MM.1S (cell line): ENCODE measurements around the gene PHAX.

ENCODE experiments used
- DNase-seq: peaks from one replicate; pipeline ENCODE4 v3.0.0-alpha.2; 2015
- H2AFZ ChIP-seq: fragments of 300-600 bp; sonication (generic); 2 replicates; pipeline ENCODE4 v1.6.0; 2016; ENCODE audit warnings: antibody characterized with exemption, low read length
- H3F3A ChIP-seq: fragments of 300-600 bp; sonication (generic); 2 replicates; pipeline ENCODE4 v1.6.1; 2016; ENCODE audit warnings: mild to moderate bottlenecking, antibody characterized with exemption, low read length, moderate library complexity, mixed read lengths; ENCODE audit not compliant: insufficient read depth
- H3K27ac ChIP-seq: fragments of 300-600 bp; sonication (generic); 2 replicates; pipeline ENCODE4 v1.5.1; 2016; ENCODE audit warnings: mild to moderate bottlenecking, low read length
- H3K27me3 ChIP-seq: fragments of 300-600 bp; sonication (generic); replicated peaks from 2 replicates; pipeline ENCODE4 v1.6.0; 2016; ENCODE audit warnings: low read length; ENCODE audit not compliant: insufficient read depth
- H3K36me3 ChIP-seq: fragments of 300-600 bp; sonication (generic); replicated peaks from 2 replicates; pipeline ENCODE4 v1.6.1; 2016; ENCODE audit warnings: mild to moderate bottlenecking, low read length, mixed read lengths; ENCODE audit not compliant: insufficient read depth
- H3K4me1 ChIP-seq: fragments of 300-600 bp; sonication (generic); 2 replicates; pipeline ENCODE4 v1.6.1; 2016; ENCODE audit warnings: low read length, mixed read lengths
- H3K4me2 ChIP-seq: fragments of 300-600 bp; sonication (generic); 2 replicates; pipeline ENCODE4 v1.6.0; 2016; ENCODE audit warnings: low read depth, low read length
- H3K4me3 ChIP-seq: fragments of 300-600 bp; sonication (generic); 2 replicates; pipeline ENCODE4 v1.5.1; 2016; ENCODE audit warnings: low read length, mixed read lengths
- H3K79me2 ChIP-seq: fragments of 300-600 bp; sonication (generic); 2 replicates; pipeline ENCODE4 v1.6.1; 2016; ENCODE audit warnings: mixed run types, low read length, mixed read lengths
- H3K9ac ChIP-seq: fragments of 300-600 bp; sonication (generic); 2 replicates; pipeline ENCODE4 v1.6.1; 2016; ENCODE audit warnings: low read length, mixed read lengths
- H3K9me2 ChIP-seq: fragments of 300-600 bp; sonication (generic); replicated peaks from 2 replicates; pipeline ENCODE4 v1.6.1; 2016; ENCODE audit warnings: mild to moderate bottlenecking, low read length, mixed read lengths; ENCODE audit not compliant: insufficient read depth
- H3K9me3 ChIP-seq: fragments of 300-600 bp; sonication (generic); replicated peaks from 2 replicates; pipeline ENCODE4 v1.6.1; 2016; ENCODE audit warnings: mild to moderate bottlenecking, low read length, mixed read lengths; ENCODE audit not compliant: insufficient read depth
- H4K20me1 ChIP-seq: fragments of 300-600 bp; sonication (generic); 2 replicates; pipeline ENCODE4 v1.6.1; 2016; ENCODE audit warnings: mild to moderate bottlenecking, low read length, moderate library complexity, mixed read lengths; ENCODE audit not compliant: insufficient read depth
- CTCF ChIP-seq: fragments of 300-600 bp; sonication (generic); IDR thresholded peaks from 2 replicates; pipeline ENCODE4 v1.5.1; 2016; ENCODE audit warnings: antibody characterized with exemption, low read length, mixed read lengths
- EZH2 ChIP-seq: fragments of 300-600 bp; sonication (generic); optimal IDR thresholded peaks from 2 replicates; pipeline ENCODE3; 2017; ENCODE audit warnings: low read depth, mild to moderate bottlenecking, antibody characterized with exemption, low read length, mixed read lengths
- EZH2phosphoT487 ChIP-seq: fragments of 300-600 bp; sonication (generic); IDR thresholded peaks from 2 replicates; pipeline ENCODE4 v1.6.1; 2018; ENCODE audit warnings: antibody characterized with exemption, low read length

The PHAX gene

GRCh38 chr5:126610160-126610559 lies 9.4 kb downstream of the PHAX start:
- no peak overlapping the region for H2AFZ ChIP-seq
- H3K79me2 ChIP-seq: peaks cover 93% of the 10 kb centered on the region
- no peak overlapping the region; the same call in 1 of the 2 replicates for H3K27ac ChIP-seq
- peaks cover 4% of the 10 kb centered on the region; the same call in 1 of the 2 replicates for H3K36me3 ChIP-seq
- no peaks in the 10 kb centered on the region for H3K9me3 ChIP-seq
- no peak overlapping the region for H3K9ac ChIP-seq
- no peaks in the 10 kb centered on the region for H4K20me1 ChIP-seq
- no peak for DNase-seq
- peaks cover 24% of the 10 kb centered on the region for H3F3A ChIP-seq
- TF ChIP-seq EZH2: no peak
- no peak for TF ChIP-seq CTCF
- no peak for TF ChIP-seq EZH2phosphoT487
- H3K9me2 ChIP-seq: no peaks in the 10 kb centered on the region
- peaks cover 29% of the 10 kb centered on the region for H3K4me1 ChIP-seq
- H3K4me2 ChIP-seq: no peak overlapping the region
- no peaks in the 10 kb centered on the region for H3K27me3 ChIP-seq
- H3K4me3 ChIP-seq: no peak overlapping the region

- no peak for TF ChIP-seq EZH2phosphoT487
- TF ChIP-seq EZH2: no peak
- no peak for TF ChIP-seq CTCF
- H4K20me1 ChIP-seq: no peaks in the 10 kb centered on the region
Measured at GRCh38 chr5:126610616-126611015, 9.9 kb downstream of the PHAX start.

GRCh38 chr5:126613941-126614592 lies 13.3 kb downstream of the PHAX start:
- Histone ChIP-seq H3K4me1 (peaks cover 44% of the 10 kb centered on the region), H3K27me3 (no peaks in the 10 kb centered on the region), H3K4me2 (peak overlapping the region; percentile 48; the same call in 1 of the 2 replicates), H3K27ac (peak overlapping the region; percentile 96), H3K4me3 (no peak overlapping the region; the same call in 1 of the 2 replicates), H3K9me3 (no peaks in the 10 kb centered on the region), H3F3A (peaks cover 36% of the 10 kb centered on the region), H3K36me3 (peaks cover 6% of the 10 kb centered on the region; the same call in 1 of the 2 replicates), H3K79me2 (peaks cover 84% of the 10 kb centered on the region), H4K20me1 (no peaks in the 10 kb centered on the region), H3K9ac (peak overlapping the region; percentile 42; the same call in 1 of the 2 replicates), H3K9me2 (no peaks in the 10 kb centered on the region), H2AFZ (no peak overlapping the region)
- DNase-seq: peak; percentile 36
- TF ChIP-seq CTCF: no peak
- no peak for TF ChIP-seq EZH2phosphoT487
- TF ChIP-seq EZH2: no peak

More at GRCh38 chr5:126610616-126611015, 9.9 kb downstream of the PHAX start:
- peaks cover 88% of the 10 kb centered on the region for H3K79me2 ChIP-seq
- H3K9ac ChIP-seq: no peak overlapping the region
- peaks cover 31% of the 10 kb centered on the region for H3K4me1 ChIP-seq
- no peak for DNase-seq
- no peak overlapping the region for H2AFZ ChIP-seq
- no peaks in the 10 kb centered on the region for H3K9me2 ChIP-seq
- peaks cover 29% of the 10 kb centered on the region for H3F3A ChIP-seq
- peaks cover 3% of the 10 kb centered on the region; the same call in 1 of the 2 replicates for H3K36me3 ChIP-seq
- no peak overlapping the region for H3K4me3 ChIP-seq
- no peak overlapping the region for H3K4me2 ChIP-seq
- H3K9me3 ChIP-seq: no peaks in the 10 kb centered on the region
- no peaks in the 10 kb centered on the region for H3K27me3 ChIP-seq
- no peak overlapping the region for H3K27ac ChIP-seq
